ENCODE data around the gene SH3TC1.

SH3TC1 gene

DNA sequence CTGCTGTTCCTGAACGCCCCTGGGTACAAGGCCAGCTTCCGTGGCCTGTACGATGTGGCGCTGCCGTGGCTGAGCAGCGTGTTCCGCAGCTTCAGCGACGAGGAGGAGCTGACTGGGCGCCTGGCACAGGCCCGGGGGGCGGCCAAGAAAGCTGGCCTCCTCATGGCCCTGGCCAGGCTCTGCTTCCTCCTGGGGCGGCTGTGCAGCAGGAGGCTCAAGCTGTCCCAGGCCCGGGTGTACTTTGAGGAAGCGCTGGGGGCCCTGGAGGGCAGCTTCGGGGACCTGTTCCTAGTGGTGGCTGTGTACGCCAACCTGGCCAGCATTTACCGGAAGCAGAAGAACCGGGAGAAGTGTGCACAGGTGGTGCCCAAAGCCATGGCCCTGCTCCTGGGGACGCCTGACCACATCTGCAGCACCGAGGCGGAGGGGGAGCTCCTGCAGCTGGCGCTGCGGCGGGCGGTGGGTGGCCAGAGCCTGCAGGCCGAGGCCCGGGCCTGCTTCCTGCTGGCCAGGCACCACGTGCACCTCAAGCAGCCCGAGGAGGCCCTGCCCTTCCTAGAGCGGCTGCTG is 28.2 kb downstream of the SH3TC1 start:
- peaks cover 21% of the 10 kb centered on the region for H3K79me2 ChIP-seq (ENCODE audit: control insufficient read depth, low read length)
- H4K20me1 ChIP-seq (ENCODE audit: control insufficient read depth, insufficient read depth, low read depth, low read length) = no peaks in the 10 kb centered on the region
- H3K4me2 ChIP-seq (ENCODE audit: low read length) = no peak overlapping the region
- peaks cover 6% of the 10 kb centered on the region for H3F3A ChIP-seq (ENCODE audit: control insufficient read depth, insufficient read depth)
- H3K4me3 ChIP-seq (ENCODE audit: low read length) = no peak overlapping the region
- no peaks in the 10 kb centered on the region for H3K9me2 ChIP-seq (replicated peaks; ENCODE audit: control insufficient read depth, low read length)
- no peak overlapping the region for H3K27ac ChIP-seq (ENCODE audit: low read depth, low read length)
- H3K4me1 ChIP-seq (ENCODE audit: control insufficient read depth, low read length) = peaks cover 44% of the 10 kb centered on the region
- H3K36me3 ChIP-seq (ENCODE audit: control insufficient read depth, low read length) = peaks cover 73% of the 10 kb centered on the region
- H3K27me3 ChIP-seq (ENCODE audit: control insufficient read depth, low read length) = no peaks in the 10 kb centered on the region
- TF ChIP-seq, protein P1, sequence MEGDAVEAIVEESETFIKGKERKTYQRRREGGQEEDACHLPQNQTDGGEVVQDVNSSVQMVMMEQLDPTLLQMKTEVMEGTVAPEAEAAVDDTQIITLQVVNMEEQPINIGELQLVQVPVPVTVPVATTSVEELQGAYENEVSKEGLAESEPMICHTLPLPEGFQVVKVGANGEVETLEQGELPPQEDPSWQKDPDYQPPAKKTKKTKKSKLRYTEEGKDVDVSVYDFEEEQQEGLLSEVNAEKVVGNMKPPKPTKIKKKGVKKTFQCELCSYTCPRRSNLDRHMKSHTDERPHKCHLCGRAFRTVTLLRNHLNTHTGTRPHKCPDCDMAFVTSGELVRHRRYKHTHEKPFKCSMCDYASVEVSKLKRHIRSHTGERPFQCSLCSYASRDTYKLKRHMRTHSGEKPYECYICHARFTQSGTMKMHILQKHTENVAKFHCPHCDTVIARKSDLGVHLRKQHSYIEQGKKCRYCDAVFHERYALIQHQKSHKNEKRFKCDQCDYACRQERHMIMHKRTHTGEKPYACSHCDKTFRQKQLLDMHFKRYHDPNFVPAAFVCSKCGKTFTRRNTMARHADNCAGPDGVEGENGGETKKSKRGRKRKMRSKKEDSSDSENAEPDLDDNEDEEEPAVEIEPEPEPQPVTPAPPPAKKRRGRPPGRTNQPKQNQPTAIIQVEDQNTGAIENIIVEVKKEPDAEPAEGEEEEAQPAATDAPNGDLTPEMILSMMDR (IDR thresholded peaks at IDR 0.05; ENCODE audit: low read depth, low read length, poor library complexity, severe bottlenecking) = no peak
- TF ChIP-seq EZH2phosphoT487 (IDR thresholded peaks at IDR 0.05; ENCODE audit: borderline replicate concordance, low read length) = no peak
- H3K9me3 ChIP-seq (ENCODE audit: control insufficient read depth, insufficient read depth, low read length) = no peaks in the 10 kb centered on the region

DNA sequence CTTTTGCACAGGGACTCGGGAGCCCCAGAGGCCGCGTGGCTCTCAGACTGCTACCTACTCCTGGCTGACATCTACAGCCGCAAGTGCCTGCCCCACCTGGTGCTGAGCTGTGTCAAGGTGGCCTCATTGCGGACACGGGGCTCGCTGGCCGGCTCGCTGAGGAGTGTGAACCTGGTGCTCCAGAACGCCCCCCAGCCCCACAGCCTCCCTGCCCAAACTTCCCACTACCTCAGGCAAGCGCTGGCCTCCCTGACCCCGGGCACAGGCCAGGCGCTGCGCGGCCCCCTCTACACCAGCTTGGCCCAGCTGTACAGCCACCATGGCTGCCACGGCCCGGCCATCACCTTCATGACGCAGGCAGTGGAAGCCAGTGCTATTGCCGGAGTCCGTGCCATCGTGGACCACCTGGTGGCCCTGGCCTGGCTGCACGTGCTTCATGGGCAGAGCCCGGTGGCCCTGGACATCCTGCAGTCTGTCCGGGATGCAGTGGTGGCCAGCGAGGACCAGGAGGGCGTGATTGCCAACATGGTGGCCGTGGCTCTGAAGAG is 28.8 kb downstream of the SH3TC1 start:
- H3K9me3 ChIP-seq (ENCODE audit: control insufficient read depth, insufficient read depth, low read length) = no peaks in the 10 kb centered on the region
- no peak for TF ChIP-seq EZH2phosphoT487 (IDR thresholded peaks at IDR 0.05; ENCODE audit: borderline replicate concordance, low read length)
- TF ChIP-seq, protein P1 (IDR thresholded peaks at IDR 0.05; ENCODE audit: low read depth, low read length, poor library complexity, severe bottlenecking) = no peak
- peaks cover 21% of the 10 kb centered on the region for H3K79me2 ChIP-seq (ENCODE audit: control insufficient read depth, low read length)
- H3K4me2 ChIP-seq (ENCODE audit: low read length) = peak overlapping the region; percentile 75
- H3K4me3 ChIP-seq (ENCODE audit: low read length) = peak overlapping the region; percentile 60
- no peaks in the 10 kb centered on the region for H4K20me1 ChIP-seq (ENCODE audit: control insufficient read depth, insufficient read depth, low read depth, low read length)
- H3F3A ChIP-seq (ENCODE audit: control insufficient read depth, insufficient read depth) = peaks cover 6% of the 10 kb centered on the region
- H3K9me2 ChIP-seq (replicated peaks; ENCODE audit: control insufficient read depth, low read length) = no peaks in the 10 kb centered on the region
- H3K36me3 ChIP-seq (ENCODE audit: control insufficient read depth, low read length) = peaks cover 74% of the 10 kb centered on the region
- no peaks in the 10 kb centered on the region for H3K27me3 ChIP-seq (ENCODE audit: control insufficient read depth, low read length)
- H3K27ac ChIP-seq (ENCODE audit: low read depth, low read length) = peak overlapping the region; percentile 84
- peaks cover 44% of the 10 kb centered on the region for H3K4me1 ChIP-seq (ENCODE audit: control insufficient read depth, low read length)

DNA sequence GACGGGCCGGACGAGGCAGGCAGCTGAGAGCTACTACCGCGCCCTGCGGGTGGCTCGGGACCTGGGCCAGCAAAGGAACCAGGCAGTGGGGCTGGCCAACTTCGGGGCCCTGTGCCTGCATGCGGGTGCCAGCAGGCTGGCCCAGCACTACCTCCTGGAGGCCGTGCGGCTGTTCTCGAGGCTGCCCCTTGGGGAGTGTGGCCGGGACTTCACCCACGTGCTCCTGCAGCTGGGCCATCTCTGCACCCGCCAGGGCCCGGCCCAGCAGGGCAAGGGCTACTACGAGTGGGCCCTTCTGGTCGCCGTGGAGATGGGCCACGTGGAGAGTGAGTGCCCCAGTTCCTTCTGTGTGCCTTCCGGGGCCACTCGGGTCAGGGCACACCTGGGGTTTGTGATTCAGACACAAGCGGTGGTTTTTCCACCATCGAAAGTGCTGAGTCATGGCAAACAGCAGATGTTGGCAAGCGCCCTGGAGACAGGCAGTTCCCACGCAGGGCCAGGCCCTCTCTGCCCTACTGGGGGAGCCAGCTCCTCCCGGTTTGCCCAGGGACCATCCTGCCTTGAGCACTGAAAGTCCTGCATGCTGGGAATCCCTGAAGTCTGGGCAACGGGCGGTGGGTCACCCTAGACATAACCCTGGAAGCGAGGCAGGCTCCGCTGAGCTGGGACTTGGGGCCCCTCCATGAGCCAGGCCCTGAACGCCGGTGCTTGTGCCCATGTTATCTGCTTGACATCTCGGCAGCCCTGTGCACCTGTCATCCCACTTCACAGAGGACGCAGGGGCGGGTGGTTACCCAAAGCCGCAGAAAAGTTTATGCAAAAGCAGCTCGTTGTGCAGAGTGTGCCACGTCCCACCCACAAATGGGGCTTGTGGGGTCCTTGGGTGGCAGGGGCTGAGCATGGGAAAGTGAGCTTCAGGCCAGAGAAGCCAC is 29.5 kb downstream of the SH3TC1 start:
- Histone ChIP-seq H3K36me3 (ENCODE audit: control insufficient read depth, low read length) (peaks cover 76% of the 10 kb centered on the region), H3K4me3 (ENCODE audit: low read length) (peak overlapping the region; percentile 60), H4K20me1 (ENCODE audit: control insufficient read depth, insufficient read depth, low read depth, low read length) (no peaks in the 10 kb centered on the region), H3K27ac (ENCODE audit: low read depth, low read length) (peak overlapping the region; percentile 84), H3F3A (ENCODE audit: control insufficient read depth, insufficient read depth) (peaks cover 6% of the 10 kb centered on the region), H3K27me3 (ENCODE audit: control insufficient read depth, low read length) (no peaks in the 10 kb centered on the region), H3K79me2 (ENCODE audit: control insufficient read depth, low read length) (peaks cover 21% of the 10 kb centered on the region), H3K4me2 (ENCODE audit: low read length) (peak overlapping the region; percentile 75), H3K9me3 (ENCODE audit: control insufficient read depth, insufficient read depth, low read length) (no peaks in the 10 kb centered on the region), H3K4me1 (ENCODE audit: control insufficient read depth, low read length) (peaks cover 44% of the 10 kb centered on the region), H3K9me2 (replicated peaks; ENCODE audit: control insufficient read depth, low read length) (no peaks in the 10 kb centered on the region)
- TF ChIP-seq, protein P1 (IDR thresholded peaks at IDR 0.05; ENCODE audit: low read depth, low read length, poor library complexity, severe bottlenecking) = no peak
- TF ChIP-seq EZH2phosphoT487 (IDR thresholded peaks at IDR 0.05; ENCODE audit: borderline replicate concordance, low read length) = no peak
